Measurements from ENCODE around the gene PTPRD.

DNA sequence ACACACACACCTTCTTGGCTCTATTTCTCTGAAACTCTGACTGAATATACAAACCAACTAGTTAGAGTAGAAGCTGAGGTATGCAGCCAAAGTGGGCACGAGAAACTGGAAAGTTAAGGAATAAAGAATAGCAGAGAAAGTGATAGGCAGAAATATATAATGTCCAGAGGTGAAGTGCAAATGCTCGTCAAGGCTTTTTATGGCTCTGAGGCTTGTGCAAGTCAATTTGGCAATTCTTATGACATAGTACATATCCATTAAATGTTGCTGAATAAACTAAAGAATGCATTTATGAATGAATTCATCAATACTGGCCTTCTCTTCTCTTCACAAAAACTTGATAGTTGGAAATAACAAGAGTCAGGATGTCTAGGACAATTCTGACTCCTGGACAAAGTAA is 2323.1 kb downstream of the PTPRD start:
- TF ChIP-seq, protein P1, sequence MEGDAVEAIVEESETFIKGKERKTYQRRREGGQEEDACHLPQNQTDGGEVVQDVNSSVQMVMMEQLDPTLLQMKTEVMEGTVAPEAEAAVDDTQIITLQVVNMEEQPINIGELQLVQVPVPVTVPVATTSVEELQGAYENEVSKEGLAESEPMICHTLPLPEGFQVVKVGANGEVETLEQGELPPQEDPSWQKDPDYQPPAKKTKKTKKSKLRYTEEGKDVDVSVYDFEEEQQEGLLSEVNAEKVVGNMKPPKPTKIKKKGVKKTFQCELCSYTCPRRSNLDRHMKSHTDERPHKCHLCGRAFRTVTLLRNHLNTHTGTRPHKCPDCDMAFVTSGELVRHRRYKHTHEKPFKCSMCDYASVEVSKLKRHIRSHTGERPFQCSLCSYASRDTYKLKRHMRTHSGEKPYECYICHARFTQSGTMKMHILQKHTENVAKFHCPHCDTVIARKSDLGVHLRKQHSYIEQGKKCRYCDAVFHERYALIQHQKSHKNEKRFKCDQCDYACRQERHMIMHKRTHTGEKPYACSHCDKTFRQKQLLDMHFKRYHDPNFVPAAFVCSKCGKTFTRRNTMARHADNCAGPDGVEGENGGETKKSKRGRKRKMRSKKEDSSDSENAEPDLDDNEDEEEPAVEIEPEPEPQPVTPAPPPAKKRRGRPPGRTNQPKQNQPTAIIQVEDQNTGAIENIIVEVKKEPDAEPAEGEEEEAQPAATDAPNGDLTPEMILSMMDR (conservative IDR thresholded peaks at IDR 0.05; ENCODE audit: low read depth, low read length) = no peak
- TF ChIP-seq MAFK (IDR thresholded peaks at IDR 0.05; ENCODE audit: low read depth, low read length) = no peak
- TF ChIP-seq MXI1 (IDR thresholded peaks at IDR 0.05; ENCODE audit: borderline replicate concordance, low read depth, low read length) = no peak
- no peak for TF ChIP-seq POLR2A (IDR thresholded peaks at IDR 0.05; ENCODE audit: low read depth, low read length)
- no peak for TF ChIP-seq RFX5 (IDR thresholded peaks at IDR 0.05; ENCODE audit: low read depth, low read length)
- no peak for TF ChIP-seq NFE2L2 (IDR thresholded peaks at IDR 0.05; ENCODE audit: low read depth, low read length)
- no peak for TF ChIP-seq FOS (IDR thresholded peaks at IDR 0.05; ENCODE audit: low read depth, low read length)
- TF ChIP-seq RAD21 (IDR thresholded peaks at IDR 0.05; ENCODE audit: low read length) = no peak
- no peak for TF ChIP-seq CEBPB (IDR thresholded peaks at IDR 0.05; ENCODE audit: low read depth, low read length)
- no peak for TF ChIP-seq CHD1 (IDR thresholded peaks at IDR 0.05; ENCODE audit: low read depth, low read length)
- TF ChIP-seq, protein P2, sequence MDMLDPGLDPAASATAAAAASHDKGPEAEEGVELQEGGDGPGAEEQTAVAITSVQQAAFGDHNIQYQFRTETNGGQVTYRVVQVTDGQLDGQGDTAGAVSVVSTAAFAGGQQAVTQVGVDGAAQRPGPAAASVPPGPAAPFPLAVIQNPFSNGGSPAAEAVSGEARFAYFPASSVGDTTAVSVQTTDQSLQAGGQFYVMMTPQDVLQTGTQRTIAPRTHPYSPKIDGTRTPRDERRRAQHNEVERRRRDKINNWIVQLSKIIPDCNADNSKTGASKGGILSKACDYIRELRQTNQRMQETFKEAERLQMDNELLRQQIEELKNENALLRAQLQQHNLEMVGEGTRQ (IDR thresholded peaks at IDR 0.05; ENCODE audit: low read depth, low read length) = no peak
- TF ChIP-seq SMC3 (IDR thresholded peaks at IDR 0.05; ENCODE audit: low read depth, low read length) = no peak
- TF ChIP-seq RCOR1 (IDR thresholded peaks at IDR 0.05; ENCODE audit: insufficient replicate concordance, low read length) = no peak
- TF ChIP-seq BHLHE40 (IDR thresholded peaks at IDR 0.05; ENCODE audit: low read depth, low read length) = no peak
